ENCODE data around the gene KIRREL3.

KIRREL3 gene

DNA sequence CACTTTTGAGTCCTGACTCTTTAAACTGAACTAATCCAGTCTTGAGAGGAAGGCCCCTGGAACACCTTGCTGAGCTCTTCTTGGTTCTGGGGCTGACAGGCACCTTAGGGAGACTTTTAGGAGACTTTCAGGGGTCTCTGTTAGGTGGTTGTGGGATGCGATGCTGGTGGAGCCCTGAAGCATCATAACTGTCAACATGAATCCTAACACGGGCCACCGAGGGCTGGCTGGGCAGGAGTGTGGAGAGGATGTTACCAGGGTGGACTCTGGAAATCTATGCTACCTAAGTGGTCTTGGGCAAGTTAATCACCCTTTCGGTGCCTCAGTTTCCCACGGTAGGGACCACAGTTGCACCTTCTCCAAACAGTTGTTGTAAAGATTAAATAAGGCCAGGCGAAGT, 538.6 kb downstream of the KIRREL3 start:
- Histone ChIP-seq H3K27ac (ENCODE audit: low read depth, low read length) (no peak overlapping the region), H3K9ac (ENCODE audit: low read length) (no peak overlapping the region)

DNA sequence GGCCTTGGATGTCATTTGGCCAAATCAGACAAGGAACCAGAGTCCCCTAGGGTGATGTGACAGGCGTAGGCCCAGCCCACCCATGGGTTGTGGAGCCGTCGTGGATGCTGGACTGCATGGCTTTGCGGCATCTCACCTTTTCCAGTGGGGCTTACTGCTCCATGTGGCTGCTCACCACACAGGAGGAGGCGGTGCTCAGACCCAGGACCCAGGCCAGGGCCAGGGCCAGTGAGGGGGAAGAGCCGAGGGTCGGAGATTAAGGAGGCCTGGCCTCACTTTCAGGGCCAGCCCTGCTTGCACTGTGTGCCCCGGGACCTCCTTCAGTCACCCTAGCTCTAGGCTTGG, 539.5 kb downstream of the KIRREL3 start:
- Histone ChIP-seq H3K4me2 (ENCODE audit: low read depth, low read length, poor library complexity, severe bottlenecking) (no peak overlapping the region), H3K27me3 (ENCODE audit: low read length) (no peaks in the 10 kb centered on the region), H3K36me3 (ENCODE audit: low read length) (no peaks in the 10 kb centered on the region), H3F3A (ENCODE audit: insufficient read depth) (no peaks in the 10 kb centered on the region), H4K20me1 (ENCODE audit: low read depth, low read length) (no peaks in the 10 kb centered on the region), H2AFZ (ENCODE audit: low read depth, low read length, severe bottlenecking) (no peak overlapping the region), H3K9ac (ENCODE audit: low read length) (no peak overlapping the region), H3K9me3 (ENCODE audit: insufficient read depth, low read length) (no peaks in the 10 kb centered on the region), H3K4me3 (ENCODE audit: insufficient read depth, low read length, poor library complexity, severe bottlenecking) (no peak overlapping the region), H3K79me2 (ENCODE audit: insufficient read depth, low read length) (no peaks in the 10 kb centered on the region), H3K9me2 (replicated peaks; ENCODE audit: insufficient read depth, low read length) (no peaks in the 10 kb centered on the region), H3K27ac (ENCODE audit: low read depth, low read length) (no peak overlapping the region)
- TF ChIP-seq, protein P1, sequence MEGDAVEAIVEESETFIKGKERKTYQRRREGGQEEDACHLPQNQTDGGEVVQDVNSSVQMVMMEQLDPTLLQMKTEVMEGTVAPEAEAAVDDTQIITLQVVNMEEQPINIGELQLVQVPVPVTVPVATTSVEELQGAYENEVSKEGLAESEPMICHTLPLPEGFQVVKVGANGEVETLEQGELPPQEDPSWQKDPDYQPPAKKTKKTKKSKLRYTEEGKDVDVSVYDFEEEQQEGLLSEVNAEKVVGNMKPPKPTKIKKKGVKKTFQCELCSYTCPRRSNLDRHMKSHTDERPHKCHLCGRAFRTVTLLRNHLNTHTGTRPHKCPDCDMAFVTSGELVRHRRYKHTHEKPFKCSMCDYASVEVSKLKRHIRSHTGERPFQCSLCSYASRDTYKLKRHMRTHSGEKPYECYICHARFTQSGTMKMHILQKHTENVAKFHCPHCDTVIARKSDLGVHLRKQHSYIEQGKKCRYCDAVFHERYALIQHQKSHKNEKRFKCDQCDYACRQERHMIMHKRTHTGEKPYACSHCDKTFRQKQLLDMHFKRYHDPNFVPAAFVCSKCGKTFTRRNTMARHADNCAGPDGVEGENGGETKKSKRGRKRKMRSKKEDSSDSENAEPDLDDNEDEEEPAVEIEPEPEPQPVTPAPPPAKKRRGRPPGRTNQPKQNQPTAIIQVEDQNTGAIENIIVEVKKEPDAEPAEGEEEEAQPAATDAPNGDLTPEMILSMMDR (IDR thresholded peaks at IDR 0.05; ENCODE audit: insufficient read depth, low read length, poor library complexity, severe bottlenecking), result no peak
- TF ChIP-seq EZH2phosphoT487 (conservative IDR thresholded peaks at IDR 0.05; ENCODE audit: low read length), result no peak

More for the DNA sequence above, 538.6 kb downstream of the KIRREL3 start:
- no peak overlapping the region for H3K4me2 ChIP-seq (ENCODE audit: low read depth, low read length, poor library complexity, severe bottlenecking)
- H3K4me3 ChIP-seq (ENCODE audit: insufficient read depth, low read length, poor library complexity, severe bottlenecking), result no peak overlapping the region
- H4K20me1 ChIP-seq (ENCODE audit: low read depth, low read length), result no peaks in the 10 kb centered on the region
- TF ChIP-seq, protein P1 (IDR thresholded peaks at IDR 0.05; ENCODE audit: insufficient read depth, low read length, poor library complexity, severe bottlenecking), result no peak
- no peak for TF ChIP-seq EZH2phosphoT487 (conservative IDR thresholded peaks at IDR 0.05; ENCODE audit: low read length)
- H3F3A ChIP-seq (ENCODE audit: insufficient read depth), result no peaks in the 10 kb centered on the region
- no peak overlapping the region for H2AFZ ChIP-seq (ENCODE audit: low read depth, low read length, severe bottlenecking)
- H3K9me3 ChIP-seq (ENCODE audit: insufficient read depth, low read length), result no peaks in the 10 kb centered on the region
- no peaks in the 10 kb centered on the region for H3K27me3 ChIP-seq (ENCODE audit: low read length)
- H3K79me2 ChIP-seq (ENCODE audit: insufficient read depth, low read length), result no peaks in the 10 kb centered on the region
- no peaks in the 10 kb centered on the region for H3K9me2 ChIP-seq (replicated peaks; ENCODE audit: insufficient read depth, low read length)
- no peaks in the 10 kb centered on the region for H3K36me3 ChIP-seq (ENCODE audit: low read length)

DNA sequence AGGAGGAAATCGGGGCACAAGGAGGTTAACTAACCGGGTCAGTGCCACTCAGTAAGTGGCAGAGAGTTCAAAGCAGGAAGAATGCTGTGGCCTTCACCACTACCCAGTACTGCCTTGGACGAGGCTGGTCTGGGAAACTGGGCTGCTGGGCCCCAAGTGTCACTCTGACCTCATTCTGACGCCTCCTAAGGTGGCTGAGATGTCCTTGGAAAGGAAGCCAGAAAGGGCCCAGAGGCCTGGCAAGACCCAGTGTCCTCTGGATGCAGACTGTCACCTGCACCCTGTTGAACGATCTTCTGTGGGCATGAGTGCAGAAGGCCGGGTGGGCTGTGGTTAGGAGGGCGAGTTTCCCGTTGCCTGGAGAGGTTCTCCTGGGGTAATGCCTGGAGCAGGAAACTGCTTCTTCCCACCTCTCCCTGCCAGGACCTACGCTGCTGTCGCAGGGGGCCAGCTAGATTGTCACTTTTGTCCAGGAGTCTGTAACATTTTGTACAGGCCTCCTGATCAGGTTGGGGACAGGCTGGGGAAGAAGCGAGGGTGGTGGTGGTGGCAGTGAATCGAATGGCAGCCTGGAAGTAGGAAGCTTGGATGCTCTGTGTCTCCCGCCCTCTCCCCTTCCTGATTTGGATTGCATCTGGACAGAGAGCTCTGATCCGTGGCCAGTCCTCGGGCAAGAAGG, 540.0 kb downstream of the KIRREL3 start:
- H3K9me3 ChIP-seq (ENCODE audit: insufficient read depth, low read length), result no peaks in the 10 kb centered on the region
- no peaks in the 10 kb centered on the region for H3F3A ChIP-seq (ENCODE audit: insufficient read depth)
- H3K27me3 ChIP-seq (ENCODE audit: low read length), result no peaks in the 10 kb centered on the region
- H3K4me3 ChIP-seq (ENCODE audit: insufficient read depth, low read length, poor library complexity, severe bottlenecking), result no peak overlapping the region
- no peak overlapping the region for H3K4me2 ChIP-seq (ENCODE audit: low read depth, low read length, poor library complexity, severe bottlenecking)
- H3K27ac ChIP-seq (ENCODE audit: low read depth, low read length), result no peak overlapping the region
- no peaks in the 10 kb centered on the region for H4K20me1 ChIP-seq (ENCODE audit: low read depth, low read length)
- no peaks in the 10 kb centered on the region for H3K36me3 ChIP-seq (ENCODE audit: low read length)
- H3K79me2 ChIP-seq (ENCODE audit: insufficient read depth, low read length), result no peaks in the 10 kb centered on the region
- H3K9ac ChIP-seq (ENCODE audit: low read length), result no peak overlapping the region
- no peak overlapping the region for H2AFZ ChIP-seq (ENCODE audit: low read depth, low read length, severe bottlenecking)
- H3K9me2 ChIP-seq (replicated peaks; ENCODE audit: insufficient read depth, low read length), result no peaks in the 10 kb centered on the region
- TF ChIP-seq, protein P1 (IDR thresholded peaks at IDR 0.05; ENCODE audit: insufficient read depth, low read length, poor library complexity, severe bottlenecking), result no peak
- no peak for TF ChIP-seq EZH2phosphoT487 (conservative IDR thresholded peaks at IDR 0.05; ENCODE audit: low read length)

Measured in SU-DHL-6 (cell line).